Endometrium (tissue), 2 donors: Measurements from ENCODE around the gene SPPL2B.

ENCODE experiments used
- FAIRE-seq: peaks from 2 replicates; lab custom pipeline; 2012; peaks lifted over from hg19 to GRCh38; lab: Jason Lieb, UNC
- donor health status: control.
- donor health status: control.

The SPPL2B gene

GRCh38 chr19:2321565-2322283, 6.8 kb upstream of the SPPL2B start:
- FAIRE-seq = no peak

- no peak for FAIRE-seq
These were observed 4.8 kb upstream of the SPPL2B start for GRCh38 chr19:2323707-2324106.

GRCh38 chr19:2324220-2324948, 4.1 kb upstream of the SPPL2B start:
- FAIRE-seq = no peak

- FAIRE-seq = no peak
These were observed 3.0 kb upstream of the SPPL2B start for GRCh38 chr19:2325281-2326046.

- FAIRE-seq = no peak
These were observed 1.7 kb upstream of the SPPL2B start for GRCh38 chr19:2326699-2327360.

GRCh38 chr19:2327773-2328400, 597 bp upstream of the SPPL2B start:
- FAIRE-seq = peak; percentile 78

GRCh38 chr19:2329149-2329478, 630 bp downstream of the SPPL2B start:
- no peak for FAIRE-seq

- no peak for FAIRE-seq
These were observed 1.0 kb downstream of the SPPL2B start for GRCh38 chr19:2329501-2329916.

- FAIRE-seq = no peak
These were observed 1.8 kb downstream of the SPPL2B start for GRCh38 chr19:2330255-2330631.

GRCh38 chr19:2330632-2331284, 2.3 kb downstream of the SPPL2B start:
- no peak for FAIRE-seq

- FAIRE-seq = no peak
These were observed 3.2 kb downstream of the SPPL2B start for GRCh38 chr19:2331601-2332246.

GRCh38 chr19:2332341-2333026, 4.0 kb downstream of the SPPL2B start:
- no peak for FAIRE-seq

- FAIRE-seq = no peak
These were observed 4.7 kb downstream of the SPPL2B start for GRCh38 chr19:2333027-2333806.

- no peak for FAIRE-seq
These were observed 5.3 kb downstream of the SPPL2B start for GRCh38 chr19:2333807-2334211.

GRCh38 chr19:2334426-2334825, 5.9 kb downstream of the SPPL2B start:
- no peak for FAIRE-seq

- no peak for FAIRE-seq
These were observed 6.7 kb downstream of the SPPL2B start for GRCh38 chr19:2334986-2335846.

GRCh38 chr19:2335848-2336247, 7.4 kb downstream of the SPPL2B start:
- no peak for FAIRE-seq

- FAIRE-seq = no peak
These were observed 8.2 kb downstream of the SPPL2B start for GRCh38 chr19:2336528-2337328.
